ENCODE data around the gene MAP4K3. TPM values are rescaled to one million over a fixed set of nuclear protein-coding genes. Genes with fewer than 3 reads are reported as not detected.

MAP4K3 gene
- total RNA-seq, 1 donor from 2014 or later, result 48.1 TPM

DNA sequence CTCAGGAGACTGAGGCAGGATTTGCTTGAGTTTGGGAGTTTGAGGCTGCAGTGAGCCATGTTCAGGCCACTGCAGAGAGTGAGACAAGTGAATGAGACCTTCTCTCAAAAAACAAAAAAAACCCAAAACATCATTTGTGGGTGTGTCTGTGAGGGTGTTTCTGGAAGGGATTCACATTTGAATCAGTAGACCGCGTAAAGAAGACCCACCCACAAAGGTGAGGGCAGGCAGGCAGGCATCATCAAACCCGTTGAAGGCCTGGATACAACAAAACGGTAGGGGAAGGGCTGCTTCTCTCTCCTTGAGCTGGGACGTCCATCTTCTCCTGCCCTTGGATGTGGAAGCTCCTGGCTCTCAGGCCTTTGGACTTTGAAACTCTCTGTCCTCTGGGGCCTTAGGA lies 218.7 kb downstream of the MAP4K3 start:
- Mint-ChIP-seq H3K36me3 (ENCODE audit: unreplicated experiment) (no peaks in the 10 kb centered on the region), H3K27me3 (ENCODE audit: unreplicated experiment) (no peaks in the 10 kb centered on the region), H3K4me3 (ENCODE audit: unreplicated experiment) (no peak overlapping the region), H3K4me1 (ENCODE audit: low read depth, unreplicated experiment) (no peaks in the 10 kb centered on the region), H3K9me3 (ENCODE audit: unreplicated experiment) (no peaks in the 10 kb centered on the region), H3K27ac (ENCODE audit: unreplicated experiment) (no peak overlapping the region)
- TF ChIP-seq, protein P1, sequence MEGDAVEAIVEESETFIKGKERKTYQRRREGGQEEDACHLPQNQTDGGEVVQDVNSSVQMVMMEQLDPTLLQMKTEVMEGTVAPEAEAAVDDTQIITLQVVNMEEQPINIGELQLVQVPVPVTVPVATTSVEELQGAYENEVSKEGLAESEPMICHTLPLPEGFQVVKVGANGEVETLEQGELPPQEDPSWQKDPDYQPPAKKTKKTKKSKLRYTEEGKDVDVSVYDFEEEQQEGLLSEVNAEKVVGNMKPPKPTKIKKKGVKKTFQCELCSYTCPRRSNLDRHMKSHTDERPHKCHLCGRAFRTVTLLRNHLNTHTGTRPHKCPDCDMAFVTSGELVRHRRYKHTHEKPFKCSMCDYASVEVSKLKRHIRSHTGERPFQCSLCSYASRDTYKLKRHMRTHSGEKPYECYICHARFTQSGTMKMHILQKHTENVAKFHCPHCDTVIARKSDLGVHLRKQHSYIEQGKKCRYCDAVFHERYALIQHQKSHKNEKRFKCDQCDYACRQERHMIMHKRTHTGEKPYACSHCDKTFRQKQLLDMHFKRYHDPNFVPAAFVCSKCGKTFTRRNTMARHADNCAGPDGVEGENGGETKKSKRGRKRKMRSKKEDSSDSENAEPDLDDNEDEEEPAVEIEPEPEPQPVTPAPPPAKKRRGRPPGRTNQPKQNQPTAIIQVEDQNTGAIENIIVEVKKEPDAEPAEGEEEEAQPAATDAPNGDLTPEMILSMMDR (IDR thresholded peaks at IDR 0.05; ENCODE audit: partially characterized antibody, unreplicated experiment), result no peak
- no peak for DNase-seq

DNA sequence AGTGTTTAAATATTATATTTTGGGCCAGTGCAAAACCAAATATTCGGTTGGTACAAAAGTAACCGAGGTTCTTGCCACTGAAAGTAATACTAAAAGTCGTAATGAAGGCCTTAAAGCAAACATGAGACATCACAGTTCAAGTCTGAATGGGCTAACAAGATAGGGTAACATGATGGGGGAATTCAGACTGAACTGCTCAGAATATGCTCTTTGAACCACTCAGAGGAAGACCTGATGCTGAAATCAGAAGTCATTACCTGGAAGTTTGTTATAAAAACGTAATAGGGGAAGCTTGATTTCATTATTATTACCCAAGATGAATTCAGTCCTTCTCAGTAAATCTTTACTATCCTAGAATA lies 219.9 kb downstream of the MAP4K3 start:
- H3K27ac Mint-ChIP-seq (ENCODE audit: unreplicated experiment), result no peak overlapping the region
- H3K27me3 Mint-ChIP-seq (ENCODE audit: unreplicated experiment), result no peaks in the 10 kb centered on the region
- DNase-seq, result no peak
- H3K9me3 Mint-ChIP-seq (ENCODE audit: unreplicated experiment), result no peaks in the 10 kb centered on the region
- no peaks in the 10 kb centered on the region for H3K4me1 Mint-ChIP-seq (ENCODE audit: low read depth, unreplicated experiment)
- H3K36me3 Mint-ChIP-seq (ENCODE audit: unreplicated experiment), result no peaks in the 10 kb centered on the region
- TF ChIP-seq, protein P1 (IDR thresholded peaks at IDR 0.05; ENCODE audit: partially characterized antibody, unreplicated experiment), result no peak
- no peak overlapping the region for H3K4me3 Mint-ChIP-seq (ENCODE audit: unreplicated experiment)

DNA sequence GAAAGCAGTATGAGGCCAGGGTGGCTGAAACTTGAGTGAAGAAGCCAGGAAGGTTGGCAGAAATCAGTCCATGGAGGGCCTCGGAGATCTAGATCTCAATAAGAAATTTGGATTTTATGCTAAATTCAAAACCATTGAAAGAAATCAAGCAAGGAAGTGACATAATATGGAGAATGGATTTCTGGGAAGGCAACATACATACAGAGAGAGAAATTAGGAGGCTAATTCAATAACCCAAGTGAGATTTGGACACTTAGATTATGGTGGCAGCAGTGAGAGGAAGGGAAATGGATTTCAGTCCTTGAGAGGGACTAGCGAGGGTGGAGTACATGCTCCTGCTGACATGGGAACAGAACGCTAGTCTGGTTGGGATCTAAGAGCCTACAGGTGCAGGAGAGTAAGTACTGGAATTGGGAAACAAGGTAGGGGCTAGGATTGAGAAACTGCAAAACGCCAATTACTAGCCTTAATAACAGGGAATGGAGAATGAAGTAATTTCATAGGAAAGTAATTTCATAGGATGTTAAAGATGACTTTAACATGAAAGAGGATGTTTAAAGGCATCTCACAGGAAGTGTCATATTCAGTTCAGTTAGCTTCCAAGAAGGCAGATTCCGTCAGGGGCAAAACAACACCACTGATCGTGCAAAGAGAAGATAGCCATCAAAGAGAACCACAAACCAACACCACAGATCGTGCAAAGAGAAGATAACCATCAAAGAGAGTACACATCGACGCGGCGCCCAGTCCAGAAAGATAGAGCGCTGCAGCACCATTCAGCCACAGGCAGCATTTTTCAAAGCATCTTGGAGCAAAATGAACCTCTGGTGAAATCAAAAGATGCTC lies 220.5 kb downstream of the MAP4K3 start:
- Mint-ChIP-seq H3K4me1 (ENCODE audit: low read depth, unreplicated experiment) (no peaks in the 10 kb centered on the region), H3K9me3 (ENCODE audit: unreplicated experiment) (no peaks in the 10 kb centered on the region), H3K4me3 (ENCODE audit: unreplicated experiment) (no peak overlapping the region), H3K27me3 (ENCODE audit: unreplicated experiment) (no peaks in the 10 kb centered on the region), H3K27ac (ENCODE audit: unreplicated experiment) (no peak overlapping the region), H3K36me3 (ENCODE audit: unreplicated experiment) (no peaks in the 10 kb centered on the region)
- DNase-seq, result no peak
- TF ChIP-seq, protein P1 (IDR thresholded peaks at IDR 0.05; ENCODE audit: partially characterized antibody, unreplicated experiment), result no peak

DNA sequence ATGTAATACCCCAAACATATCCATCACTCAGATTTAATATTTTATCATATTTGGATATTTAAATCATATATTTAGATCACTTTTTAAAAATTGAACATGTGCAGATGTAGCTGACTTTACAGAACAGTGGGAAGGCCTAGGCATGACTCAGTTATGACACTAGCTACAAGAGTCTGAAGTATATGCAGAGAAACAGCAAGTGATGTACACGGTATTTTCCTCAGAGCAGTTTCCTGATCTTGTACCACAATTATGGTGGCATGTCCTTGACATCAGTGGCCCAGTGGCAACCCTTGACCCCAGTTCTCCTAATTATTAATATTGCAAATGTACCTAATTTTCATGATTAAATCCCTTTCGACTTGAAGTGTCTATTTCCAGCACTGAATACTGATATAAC lies 221.5 kb downstream of the MAP4K3 start:
- H3K4me1 Mint-ChIP-seq (ENCODE audit: low read depth, unreplicated experiment), result no peaks in the 10 kb centered on the region
- no peak for DNase-seq
- H3K4me3 Mint-ChIP-seq (ENCODE audit: unreplicated experiment), result no peak overlapping the region
- no peaks in the 10 kb centered on the region for H3K9me3 Mint-ChIP-seq (ENCODE audit: unreplicated experiment)
- H3K36me3 Mint-ChIP-seq (ENCODE audit: unreplicated experiment), result no peaks in the 10 kb centered on the region
- no peak overlapping the region for H3K27ac Mint-ChIP-seq (ENCODE audit: unreplicated experiment)
- H3K27me3 Mint-ChIP-seq (ENCODE audit: unreplicated experiment), result no peaks in the 10 kb centered on the region
- TF ChIP-seq, protein P1 (IDR thresholded peaks at IDR 0.05; ENCODE audit: partially characterized antibody, unreplicated experiment), result no peak

DNA sequence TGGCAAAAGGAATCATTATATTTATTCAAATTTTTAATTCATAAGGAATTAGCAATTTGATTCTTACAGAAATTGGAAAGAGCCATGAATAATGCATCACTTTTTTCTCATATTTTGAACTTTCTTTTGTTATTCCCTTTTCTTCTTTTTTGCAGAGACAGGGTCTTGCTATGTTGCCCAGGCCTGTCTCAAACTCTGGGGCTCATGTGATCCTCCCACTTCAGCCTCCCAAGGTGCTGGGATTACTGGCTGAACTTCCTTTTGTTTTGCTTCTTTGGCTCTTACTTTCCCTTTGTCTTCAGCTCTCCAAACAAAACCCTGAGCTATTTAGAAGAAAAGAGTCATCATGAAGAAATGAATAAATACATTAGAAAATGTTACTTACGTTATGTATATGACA lies 224.1 kb downstream of the MAP4K3 start:
- H3K36me3 Mint-ChIP-seq (ENCODE audit: unreplicated experiment), result no peaks in the 10 kb centered on the region
- no peak for DNase-seq
- no peak overlapping the region for H3K27ac Mint-ChIP-seq (ENCODE audit: unreplicated experiment)
- no peak overlapping the region for H3K4me3 Mint-ChIP-seq (ENCODE audit: unreplicated experiment)
- no peaks in the 10 kb centered on the region for H3K27me3 Mint-ChIP-seq (ENCODE audit: unreplicated experiment)
- TF ChIP-seq, protein P1 (IDR thresholded peaks at IDR 0.05; ENCODE audit: partially characterized antibody, unreplicated experiment), result no peak
- H3K9me3 Mint-ChIP-seq (ENCODE audit: unreplicated experiment), result no peaks in the 10 kb centered on the region
- H3K4me1 Mint-ChIP-seq (ENCODE audit: low read depth, unreplicated experiment), result no peaks in the 10 kb centered on the region
